Measurements from ENCODE around the gene POR.

DNA sequence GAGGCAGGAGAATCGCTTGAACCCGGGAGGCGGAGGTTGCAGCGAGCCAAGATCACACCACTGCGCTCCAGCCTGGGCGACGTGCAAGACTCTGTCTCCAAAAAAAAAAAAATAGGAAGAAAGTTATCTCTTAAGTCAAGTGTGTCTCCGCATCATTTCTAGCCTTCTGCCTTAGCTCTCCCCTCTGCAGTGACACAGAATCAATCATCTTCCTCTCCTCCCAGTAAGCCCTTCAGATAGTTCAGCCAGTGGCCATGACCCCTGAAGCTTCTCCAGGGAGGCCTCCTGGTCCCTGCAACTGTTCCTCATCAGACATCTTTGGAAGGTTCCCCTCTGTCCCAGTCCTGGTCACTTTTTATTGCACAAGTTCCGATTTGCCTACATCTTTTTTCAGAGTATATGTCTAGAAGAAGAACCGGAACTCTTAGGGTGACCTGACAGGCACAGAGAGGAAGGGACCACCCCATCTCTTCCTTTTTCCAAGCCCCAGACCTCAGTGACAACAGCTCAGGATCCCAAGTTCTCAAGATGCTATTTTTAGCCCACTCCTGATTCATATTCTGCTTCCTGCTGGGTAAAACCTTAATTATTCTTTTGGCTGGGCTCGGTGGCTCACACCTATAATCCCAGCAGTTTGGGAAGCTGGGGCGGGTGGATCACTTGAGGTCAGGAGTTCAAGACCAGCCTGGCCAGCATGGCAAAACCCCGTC is 42.7 kb upstream of the POR start:
- TF ChIP-seq, protein P1, sequence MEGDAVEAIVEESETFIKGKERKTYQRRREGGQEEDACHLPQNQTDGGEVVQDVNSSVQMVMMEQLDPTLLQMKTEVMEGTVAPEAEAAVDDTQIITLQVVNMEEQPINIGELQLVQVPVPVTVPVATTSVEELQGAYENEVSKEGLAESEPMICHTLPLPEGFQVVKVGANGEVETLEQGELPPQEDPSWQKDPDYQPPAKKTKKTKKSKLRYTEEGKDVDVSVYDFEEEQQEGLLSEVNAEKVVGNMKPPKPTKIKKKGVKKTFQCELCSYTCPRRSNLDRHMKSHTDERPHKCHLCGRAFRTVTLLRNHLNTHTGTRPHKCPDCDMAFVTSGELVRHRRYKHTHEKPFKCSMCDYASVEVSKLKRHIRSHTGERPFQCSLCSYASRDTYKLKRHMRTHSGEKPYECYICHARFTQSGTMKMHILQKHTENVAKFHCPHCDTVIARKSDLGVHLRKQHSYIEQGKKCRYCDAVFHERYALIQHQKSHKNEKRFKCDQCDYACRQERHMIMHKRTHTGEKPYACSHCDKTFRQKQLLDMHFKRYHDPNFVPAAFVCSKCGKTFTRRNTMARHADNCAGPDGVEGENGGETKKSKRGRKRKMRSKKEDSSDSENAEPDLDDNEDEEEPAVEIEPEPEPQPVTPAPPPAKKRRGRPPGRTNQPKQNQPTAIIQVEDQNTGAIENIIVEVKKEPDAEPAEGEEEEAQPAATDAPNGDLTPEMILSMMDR (IDR thresholded peaks at IDR 0.05): no peak
- no peak for TF ChIP-seq POLR2AphosphoS5 (IDR thresholded peaks at IDR 0.05; ENCODE audit: low read depth, low read length)
- TF ChIP-seq, protein P2, sequence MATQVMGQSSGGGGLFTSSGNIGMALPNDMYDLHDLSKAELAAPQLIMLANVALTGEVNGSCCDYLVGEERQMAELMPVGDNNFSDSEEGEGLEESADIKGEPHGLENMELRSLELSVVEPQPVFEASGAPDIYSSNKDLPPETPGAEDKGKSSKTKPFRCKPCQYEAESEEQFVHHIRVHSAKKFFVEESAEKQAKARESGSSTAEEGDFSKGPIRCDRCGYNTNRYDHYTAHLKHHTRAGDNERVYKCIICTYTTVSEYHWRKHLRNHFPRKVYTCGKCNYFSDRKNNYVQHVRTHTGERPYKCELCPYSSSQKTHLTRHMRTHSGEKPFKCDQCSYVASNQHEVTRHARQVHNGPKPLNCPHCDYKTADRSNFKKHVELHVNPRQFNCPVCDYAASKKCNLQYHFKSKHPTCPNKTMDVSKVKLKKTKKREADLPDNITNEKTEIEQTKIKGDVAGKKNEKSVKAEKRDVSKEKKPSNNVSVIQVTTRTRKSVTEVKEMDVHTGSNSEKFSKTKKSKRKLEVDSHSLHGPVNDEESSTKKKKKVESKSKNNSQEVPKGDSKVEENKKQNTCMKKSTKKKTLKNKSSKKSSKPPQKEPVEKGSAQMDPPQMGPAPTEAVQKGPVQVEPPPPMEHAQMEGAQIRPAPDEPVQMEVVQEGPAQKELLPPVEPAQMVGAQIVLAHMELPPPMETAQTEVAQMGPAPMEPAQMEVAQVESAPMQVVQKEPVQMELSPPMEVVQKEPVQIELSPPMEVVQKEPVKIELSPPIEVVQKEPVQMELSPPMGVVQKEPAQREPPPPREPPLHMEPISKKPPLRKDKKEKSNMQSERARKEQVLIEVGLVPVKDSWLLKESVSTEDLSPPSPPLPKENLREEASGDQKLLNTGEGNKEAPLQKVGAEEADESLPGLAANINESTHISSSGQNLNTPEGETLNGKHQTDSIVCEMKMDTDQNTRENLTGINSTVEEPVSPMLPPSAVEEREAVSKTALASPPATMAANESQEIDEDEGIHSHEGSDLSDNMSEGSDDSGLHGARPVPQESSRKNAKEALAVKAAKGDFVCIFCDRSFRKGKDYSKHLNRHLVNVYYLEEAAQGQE (IDR thresholded peaks at IDR 0.05; ENCODE audit: insufficient read depth in 1 of 2, low read depth in 2 of 2, low read length in 1 of 2): no peak

Measured in Panc1 (cell line).